ENCODE data around the gene ZNF865.
A peak's percentile ranks its signal among the peaks of the same experiment; 100 is the strongest.

Gene ZNF865

DNA sequence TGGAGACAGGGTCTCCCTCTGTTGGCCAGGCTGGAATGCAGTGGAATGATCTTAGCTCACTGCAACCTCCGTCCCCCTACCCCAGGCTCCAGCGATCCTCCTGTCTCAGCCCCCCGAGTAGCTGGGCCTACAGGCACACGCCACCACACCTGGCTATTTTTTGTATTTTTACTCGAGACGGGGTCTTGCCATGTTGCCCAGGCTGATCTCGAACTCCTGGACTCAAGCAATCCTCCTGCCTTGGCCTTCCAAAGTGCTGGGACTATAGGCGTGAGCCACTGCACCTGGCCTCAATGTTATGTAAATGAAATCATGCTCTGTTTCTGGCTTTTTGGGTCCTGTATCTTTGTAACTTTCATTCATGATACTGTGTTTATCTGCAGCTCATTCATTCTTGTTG is 16.7 kb upstream of the ZNF865 start:
- no peak for DNase-seq

DNA sequence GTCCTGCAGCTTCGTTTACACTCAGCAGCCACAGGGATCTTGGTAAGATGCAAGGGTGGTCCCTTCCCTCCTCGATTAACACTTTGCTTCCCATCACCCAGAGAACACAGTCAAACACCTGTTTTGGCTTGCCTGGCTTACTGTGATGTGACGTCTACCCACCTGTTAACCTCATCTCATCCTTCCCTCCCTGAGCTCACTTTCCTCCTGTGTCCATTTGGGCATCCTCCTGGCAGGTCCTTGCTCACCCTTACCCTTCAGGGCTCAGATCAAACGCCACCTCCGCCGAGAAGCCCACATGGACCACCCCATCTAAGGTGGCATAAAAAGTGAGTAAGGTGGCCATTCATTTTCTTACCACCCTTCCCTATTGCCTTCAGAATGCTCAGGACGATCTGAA is 15.3 kb upstream of the ZNF865 start:
- DNase-seq = no peak

- no peak for DNase-seq
Measured at GRCh38 chr19:55590617-55591016, 14.8 kb upstream of the ZNF865 start.

DNA sequence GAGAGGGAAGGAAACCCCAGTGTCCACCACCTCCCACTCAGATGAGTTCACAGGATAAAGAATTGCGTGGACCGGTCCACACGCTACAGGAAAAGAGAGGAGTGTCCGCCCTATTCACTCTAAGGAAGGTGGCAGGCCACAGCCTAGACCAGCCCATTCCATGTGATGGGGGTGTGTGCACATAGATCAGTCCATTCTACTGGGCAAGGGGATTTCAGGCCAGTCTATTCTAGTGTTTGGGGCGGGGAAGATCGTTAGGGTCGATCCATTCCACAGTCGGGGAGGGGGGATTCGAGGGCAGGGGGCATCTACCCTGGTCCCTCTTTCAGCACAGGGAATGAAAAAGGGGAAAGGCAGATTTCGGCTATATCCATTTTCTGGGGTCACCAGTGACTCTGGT is 13.9 kb upstream of the ZNF865 start:
- DNase-seq = no peak

DNA sequence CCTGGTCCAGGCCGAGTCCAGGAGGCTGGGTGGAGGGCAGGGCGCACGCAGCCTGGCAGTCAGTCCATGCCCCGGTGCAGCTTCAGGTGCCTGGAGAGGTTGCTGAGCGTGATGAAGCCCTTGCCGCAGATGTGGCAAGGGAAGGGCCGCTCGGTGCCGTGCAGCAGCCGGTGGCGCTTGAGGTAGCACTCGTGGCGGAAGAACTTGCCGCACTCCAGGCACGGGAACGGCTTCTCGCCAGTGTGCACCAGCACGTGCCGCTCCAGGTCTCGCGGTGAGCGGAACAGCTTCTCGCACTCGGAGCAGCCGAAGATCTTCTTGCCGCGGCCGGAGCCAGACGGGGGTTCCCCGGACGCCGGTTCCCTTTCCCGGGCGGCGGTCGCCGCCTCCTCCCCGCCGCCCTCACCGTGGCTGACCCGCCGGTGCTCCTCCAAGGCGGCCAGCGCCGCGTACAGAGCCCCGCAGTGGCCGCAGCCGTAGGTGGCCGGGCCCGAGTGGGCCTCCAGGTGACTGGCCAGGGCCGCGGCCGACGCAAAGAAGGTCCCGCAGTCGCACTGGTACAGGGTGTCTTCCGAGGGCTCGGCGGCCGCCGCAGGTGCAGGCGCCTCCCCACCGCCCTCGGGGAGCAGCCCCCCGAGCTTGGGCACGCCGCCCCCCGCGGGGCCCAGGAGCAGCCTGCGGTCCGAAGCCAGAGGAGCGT is 12.9 kb upstream of the ZNF865 start:
- DNase-seq = no peak

DNA sequence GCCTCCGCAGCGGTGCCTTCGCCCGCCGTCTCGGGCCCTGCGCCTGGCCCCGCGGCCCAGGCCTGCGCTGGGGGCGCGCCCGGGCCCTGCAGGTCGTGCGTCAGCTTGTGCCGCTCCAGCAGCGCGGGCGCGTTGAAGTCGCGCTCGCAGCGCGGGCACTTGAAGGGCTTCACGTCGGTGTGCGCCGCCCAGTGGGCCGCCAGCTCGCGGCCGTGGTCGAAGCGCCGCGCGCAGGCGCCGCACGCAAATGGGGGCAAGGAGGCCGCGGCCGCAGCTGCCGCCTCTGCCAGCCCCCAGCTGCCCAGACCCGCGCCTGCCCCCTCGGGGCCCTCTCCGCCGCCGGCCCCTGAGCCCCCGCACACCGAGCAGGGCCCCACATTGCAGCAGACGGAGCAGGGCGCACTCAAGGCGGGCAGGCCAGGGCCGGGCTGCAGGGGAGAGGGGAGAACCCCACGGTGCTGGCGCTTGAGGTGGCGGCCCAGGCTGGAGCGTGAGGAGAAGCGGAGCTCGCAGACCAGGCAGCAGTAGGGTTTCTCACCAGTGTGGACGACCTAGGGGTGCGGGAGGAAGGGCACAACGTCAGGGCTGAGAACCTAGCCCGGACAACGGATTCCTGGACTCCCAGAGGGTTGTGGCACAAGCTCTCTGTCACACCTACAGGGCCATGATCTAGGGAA is 12.2 kb upstream of the ZNF865 start:
- no peak for DNase-seq

- no peak for DNase-seq
Measured at GRCh38 chr19:55594996-55595545, 10.4 kb upstream of the ZNF865 start.

- no peak for DNase-seq
Measured at GRCh38 chr19:55596304-55596703, 9.1 kb upstream of the ZNF865 start.

- DNase-seq = no peak
Measured at GRCh38 chr19:55597501-55597921, 7.9 kb upstream of the ZNF865 start.

DNA sequence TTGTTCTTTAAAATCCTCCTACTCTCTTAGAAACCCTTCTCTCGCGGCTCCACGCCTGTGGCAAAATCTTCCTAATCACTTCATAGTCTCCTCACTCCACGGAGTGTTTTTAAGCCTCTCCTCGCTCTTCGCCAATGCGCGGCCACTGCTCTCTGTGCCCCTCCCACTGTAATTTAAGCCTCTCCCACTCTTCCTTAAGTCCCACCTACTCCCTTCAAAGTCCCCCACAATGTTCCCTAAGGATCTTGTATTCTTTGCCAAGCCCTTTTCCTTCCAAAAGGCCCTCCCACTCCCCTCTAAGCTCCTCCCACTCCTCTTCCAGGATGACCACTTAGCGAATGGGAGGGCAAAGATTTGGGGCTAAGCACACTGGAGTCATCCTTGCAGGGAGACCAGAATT is 7.4 kb upstream of the ZNF865 start:
- DNase-seq = no peak

- peak; percentile 92 for DNase-seq
Measured at GRCh38 chr19:55598719-55599467, 6.6 kb upstream of the ZNF865 start.

GRCh38 chr19:55599468-55599841 is 6.0 kb upstream of the ZNF865 start, which contains the start of gene FIZ1:
TSS of gene FIZ1 (minus strand) at chr19:55599517. CDS start at chr19:55597865, 1,652 bp downstream.
- DNase-seq = peak; percentile 98

DNA sequence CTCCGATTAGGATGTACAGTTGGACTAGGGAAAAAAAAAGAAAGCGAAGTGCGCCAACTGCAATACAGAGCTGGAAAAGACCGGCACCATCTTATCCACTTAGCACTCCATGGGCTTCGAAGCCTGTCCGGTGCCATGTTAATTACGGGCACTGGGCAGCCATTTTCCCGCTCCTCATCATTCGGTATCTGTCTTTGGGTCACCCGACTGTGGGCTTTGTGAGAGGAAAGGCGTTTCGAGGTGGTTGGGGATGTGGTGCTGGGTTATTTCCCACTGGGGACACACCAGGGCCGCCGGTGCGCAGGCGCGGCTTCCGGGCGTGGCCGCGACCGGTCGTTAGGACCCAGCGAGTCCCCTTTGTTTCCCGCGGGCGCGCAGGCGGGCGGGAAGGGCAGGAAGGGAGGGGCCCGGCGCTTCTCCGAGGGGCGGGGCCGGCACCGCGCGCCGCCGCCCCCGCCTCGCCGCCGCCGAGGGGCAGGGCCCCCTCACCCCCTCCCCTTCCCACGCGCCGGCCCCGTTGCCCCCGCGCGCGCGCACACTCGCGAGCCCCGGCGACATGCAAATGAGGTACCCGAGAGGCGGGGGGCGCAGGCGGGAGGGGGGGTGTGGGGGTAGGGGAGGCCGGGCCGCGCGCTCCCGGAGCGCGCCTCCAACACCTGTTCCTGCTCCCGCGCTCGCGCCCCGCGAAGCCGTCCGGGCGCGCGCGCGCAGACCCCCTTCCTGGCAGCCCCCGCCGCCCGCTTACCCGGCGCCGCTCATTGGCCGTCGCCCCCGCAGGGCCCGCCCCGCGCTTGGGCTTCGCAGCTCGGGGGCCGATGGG is 5.4 kb upstream of the ZNF865 start, which contains the start of gene ZNF524:
ZNF524 (plus strand) TSS at position 447 of the 820 bp plus-strand sequence. CDS start 1,825 bp downstream, outside the sequence.
- DNase-seq = peak; percentile 89

DNA sequence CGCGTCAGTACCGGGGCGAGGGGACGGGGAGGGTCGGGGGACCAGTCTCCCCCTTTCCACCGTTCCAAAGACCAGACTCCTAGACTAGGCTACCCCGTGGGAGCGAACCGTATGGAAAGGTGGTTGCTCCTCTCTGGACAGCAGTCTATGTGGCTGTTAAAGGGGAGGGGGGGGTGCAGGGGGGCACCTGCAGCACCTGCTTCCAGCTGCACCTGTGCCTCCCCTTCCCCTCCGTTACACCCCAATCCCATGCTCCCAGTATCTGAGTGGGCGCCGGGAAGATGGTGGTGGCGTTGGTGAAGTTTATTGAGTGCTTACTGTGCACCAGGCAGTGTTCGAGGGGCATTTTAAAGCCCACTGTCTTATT is 4.8 kb upstream of the ZNF865 start:
- DNase-seq = no peak

GRCh38 chr19:55601084-55601483 is 4.4 kb upstream of the ZNF865 start:
- no peak for DNase-seq

DNA sequence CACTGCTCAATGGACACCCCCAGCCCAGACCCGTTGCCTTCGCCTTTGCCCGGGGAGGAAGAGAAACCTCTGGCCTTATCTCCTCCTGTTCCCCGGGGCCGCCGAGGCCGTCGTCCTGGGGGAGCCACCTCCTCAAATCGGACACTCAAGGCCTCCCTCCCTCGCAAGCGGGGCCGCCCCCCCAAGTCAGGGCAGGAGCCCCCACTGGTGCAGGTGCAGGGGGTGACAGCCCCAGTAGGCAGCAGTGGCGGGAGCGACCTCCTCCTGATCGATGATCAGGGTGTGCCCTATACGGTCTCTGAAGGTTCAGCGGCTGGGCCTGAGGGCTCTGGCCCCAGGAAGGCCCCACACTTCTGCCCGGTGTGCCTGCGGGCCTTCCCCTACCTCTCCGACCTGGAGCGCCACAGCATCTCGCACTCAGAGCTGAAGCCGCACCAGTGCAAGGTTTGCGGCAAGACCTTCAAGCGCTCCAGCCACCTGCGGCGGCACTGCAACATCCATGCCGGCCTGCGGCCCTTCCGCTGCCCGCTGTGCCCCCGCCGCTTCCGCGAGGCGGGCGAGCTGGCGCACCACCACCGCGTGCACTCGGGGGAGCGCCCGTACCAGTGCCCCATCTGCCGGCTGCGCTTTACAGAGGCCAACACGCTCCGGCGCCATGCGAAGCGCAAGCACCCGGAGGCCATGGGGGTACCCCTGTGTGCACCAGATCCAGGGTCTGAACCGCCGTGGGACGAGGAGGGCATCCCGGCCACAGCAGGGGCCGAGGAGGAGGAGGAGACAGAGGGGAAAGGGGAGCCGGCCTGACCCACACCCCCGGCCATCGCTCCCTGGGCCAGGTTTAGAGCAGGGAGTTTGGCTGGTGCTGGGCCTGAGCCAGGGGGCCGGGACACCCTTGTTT is 3.1 kb upstream of the ZNF865 start:
- DNase-seq = no peak

- DNase-seq = no peak
Measured at GRCh38 chr19:55603115-55603514, 2.3 kb upstream of the ZNF865 start.

DNA sequence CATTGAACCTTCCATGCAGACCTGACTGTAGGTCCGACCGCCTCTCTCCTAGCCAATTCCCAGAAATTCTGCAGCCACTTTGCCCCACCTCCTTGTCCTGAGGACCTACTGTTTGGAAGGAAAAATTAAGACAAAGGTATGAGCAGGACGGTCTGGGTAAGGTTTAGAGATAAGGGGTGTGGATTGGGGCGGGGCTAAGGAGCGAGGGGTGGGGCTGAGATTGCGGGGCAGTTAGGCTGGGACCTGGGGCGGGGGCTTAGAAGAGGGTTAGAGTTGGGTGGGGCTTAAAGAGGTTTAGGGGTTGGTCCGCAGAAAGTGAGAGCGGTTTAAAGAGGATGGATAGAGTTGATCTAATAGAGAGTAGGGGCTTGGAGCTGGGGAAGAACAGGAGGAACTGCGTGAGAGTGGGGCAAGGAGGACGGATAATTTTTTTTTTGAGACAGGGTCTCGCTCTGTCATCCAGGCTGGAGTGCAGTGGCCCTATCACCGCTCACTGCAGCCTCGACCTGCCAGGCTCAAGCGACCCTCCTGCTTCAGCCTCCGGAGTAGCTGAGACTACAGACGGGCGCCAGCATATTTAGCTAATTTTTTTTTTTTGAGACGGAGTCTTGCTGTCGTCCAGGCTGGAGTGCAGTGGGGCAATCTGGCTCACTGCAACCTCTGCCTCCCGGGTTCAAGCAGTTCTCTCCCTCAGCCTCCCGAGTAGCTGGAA is 1.7 kb upstream of the ZNF865 start:
- no peak for DNase-seq

- peak; percentile 97 for DNase-seq
Measured at GRCh38 chr19:55605207-55605636, 225 bp upstream of the ZNF865 start.

- DNase-seq = no peak
Measured at GRCh38 chr19:55606471-55606787, 982 bp downstream of the ZNF865 start.

DNA sequence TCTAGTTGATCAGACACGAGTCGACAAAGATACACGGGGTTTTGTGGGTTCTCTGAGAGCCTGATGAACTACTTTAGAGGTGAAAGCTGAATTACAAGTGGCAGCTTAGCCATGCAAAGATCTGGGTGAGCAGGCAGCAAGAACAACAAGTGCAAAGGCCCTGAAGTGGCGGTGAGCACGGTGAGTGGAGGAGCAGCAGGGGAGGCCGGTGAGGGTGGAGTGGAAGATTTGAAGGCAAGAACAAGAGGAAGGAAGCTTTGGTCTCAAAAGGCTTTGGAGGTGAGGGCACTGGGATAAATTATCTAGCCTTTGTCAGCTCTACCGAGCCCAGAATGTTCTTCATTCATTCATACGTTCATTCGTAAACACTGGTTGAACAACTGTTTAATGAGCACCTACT is 1.4 kb downstream of the ZNF865 start:
- DNase-seq = no peak
